Measurements from ENCODE around the gene FOXE3. TPM values are rescaled to one million over a fixed set of nuclear protein-coding genes. Genes with fewer than 3 reads are reported as not detected.
A peak's percentile ranks its signal among the peaks of the same experiment; 100 is the strongest.
"Not testable (repeated sequence)": the region's sequence is repeated elsewhere in the genome, so short reads cannot be mapped to it uniquely, and the experiment has no call there.

FOXE3 gene
- total RNA-seq, 2 donors from 2014 or later, result not detected

- DNase-seq (ENCODE audit: low spot score) (no peak), ATAC-seq (no peak)
- no peaks in the 10 kb centered on the region for H3K9me3 Mint-ChIP-seq
- no peak overlapping the region for H3K27ac Mint-ChIP-seq
- peaks cover 21 to 26% of the 10 kb centered on the region in 2 donors for H3K4me1 Mint-ChIP-seq (ENCODE audit: low read depth in 2 of 2)
- H3K27me3 Mint-ChIP-seq, result peaks cover 16 to 33% of the 10 kb centered on the region in 2 donors
- H3K4me3 Mint-ChIP-seq, result no peak overlapping the region
- H3K36me3 Mint-ChIP-seq, result no peaks in the 10 kb centered on the region
Measured at GRCh38 chr1:47442202-47442601, 26.1 kb downstream of the FOXE3 start.

GRCh38 chr1:47442842-47443529, 26.9 kb downstream of the FOXE3 start:
- H3K27ac Mint-ChIP-seq, result no peak overlapping the region
- H3K27me3 Mint-ChIP-seq, result peaks cover 24 to 37% of the 10 kb centered on the region in 2 donors
- H3K9me3 Mint-ChIP-seq, result no peaks in the 10 kb centered on the region
- DNase-seq (ENCODE audit: low spot score), result peak; percentile 2
- ATAC-seq, result no peak
- no peak overlapping the region for H3K4me3 Mint-ChIP-seq
- no peaks in the 10 kb centered on the region for H3K36me3 Mint-ChIP-seq
- H3K4me1 Mint-ChIP-seq (ENCODE audit: low read depth in 2 of 2), result peaks cover 21 to 26% of the 10 kb centered on the region in 2 donors

DNA sequence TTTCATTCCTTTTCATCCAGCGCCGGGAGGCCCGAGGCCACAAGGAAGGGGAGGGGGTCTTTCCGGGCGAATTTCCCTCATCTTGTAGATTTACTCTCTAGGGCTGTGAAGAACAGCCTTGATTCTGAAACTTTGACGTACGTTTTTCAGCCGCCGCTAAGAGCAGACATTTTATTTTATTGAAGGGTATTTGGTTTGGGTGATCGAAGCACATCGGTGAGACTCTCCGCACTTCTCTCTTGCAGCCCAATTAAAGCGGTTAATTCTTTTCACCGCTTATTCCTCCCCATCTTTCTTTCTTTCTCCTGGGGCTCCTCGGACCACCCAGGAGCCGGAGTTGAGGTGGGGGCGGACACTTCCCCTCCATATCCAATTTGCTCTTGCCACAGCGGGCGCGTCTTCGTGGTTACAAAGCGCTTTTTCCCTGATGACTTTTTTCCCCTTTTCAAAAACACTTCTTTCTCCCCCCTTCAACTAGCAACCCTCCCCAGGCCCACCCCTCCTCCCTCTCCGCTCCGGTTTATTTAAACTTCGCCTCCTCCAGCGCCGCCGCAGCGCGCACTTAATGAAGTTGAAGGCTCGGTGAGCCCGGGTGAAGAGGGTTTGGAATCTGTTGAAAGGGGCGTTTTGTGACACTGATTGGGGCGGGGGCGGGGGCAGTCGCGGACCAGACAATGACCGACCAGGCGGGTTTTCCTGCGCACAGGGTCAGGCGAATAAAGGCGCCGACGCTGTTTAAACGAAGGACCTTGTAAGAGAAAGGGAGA, 27.6 kb downstream of the FOXE3 start:
- peaks cover 21 to 26% of the 10 kb centered on the region in 2 donors for H3K4me1 Mint-ChIP-seq (ENCODE audit: low read depth in 2 of 2)
- no peak for ATAC-seq
- H3K36me3 Mint-ChIP-seq, result no peaks in the 10 kb centered on the region
- H3K4me3 Mint-ChIP-seq, result peak overlapping the region; percentile 76
- H3K27ac Mint-ChIP-seq, result no peak overlapping the region
- peaks cover 31 to 45% of the 10 kb centered on the region in 2 donors for H3K27me3 Mint-ChIP-seq
- DNase-seq (ENCODE audit: low spot score), result no peak
- H3K9me3 Mint-ChIP-seq, result no peaks in the 10 kb centered on the region

GRCh38 chr1:47444297-47444561, 28.1 kb downstream of the FOXE3 start:
- Mint-ChIP-seq H3K9me3 (no peaks in the 10 kb centered on the region), H3K36me3 (no peaks in the 10 kb centered on the region), H3K4me1 (ENCODE audit: low read depth in 2 of 2) (peaks cover 21 to 26% of the 10 kb centered on the region in 2 donors), H3K27ac (no peak overlapping the region), H3K27me3 (peaks cover 35 to 50% of the 10 kb centered on the region in 2 donors), H3K4me3 (peak overlapping the region; percentile 76)
- ATAC-seq, result no peak
- DNase-seq (ENCODE audit: low spot score), result no peak

DNA sequence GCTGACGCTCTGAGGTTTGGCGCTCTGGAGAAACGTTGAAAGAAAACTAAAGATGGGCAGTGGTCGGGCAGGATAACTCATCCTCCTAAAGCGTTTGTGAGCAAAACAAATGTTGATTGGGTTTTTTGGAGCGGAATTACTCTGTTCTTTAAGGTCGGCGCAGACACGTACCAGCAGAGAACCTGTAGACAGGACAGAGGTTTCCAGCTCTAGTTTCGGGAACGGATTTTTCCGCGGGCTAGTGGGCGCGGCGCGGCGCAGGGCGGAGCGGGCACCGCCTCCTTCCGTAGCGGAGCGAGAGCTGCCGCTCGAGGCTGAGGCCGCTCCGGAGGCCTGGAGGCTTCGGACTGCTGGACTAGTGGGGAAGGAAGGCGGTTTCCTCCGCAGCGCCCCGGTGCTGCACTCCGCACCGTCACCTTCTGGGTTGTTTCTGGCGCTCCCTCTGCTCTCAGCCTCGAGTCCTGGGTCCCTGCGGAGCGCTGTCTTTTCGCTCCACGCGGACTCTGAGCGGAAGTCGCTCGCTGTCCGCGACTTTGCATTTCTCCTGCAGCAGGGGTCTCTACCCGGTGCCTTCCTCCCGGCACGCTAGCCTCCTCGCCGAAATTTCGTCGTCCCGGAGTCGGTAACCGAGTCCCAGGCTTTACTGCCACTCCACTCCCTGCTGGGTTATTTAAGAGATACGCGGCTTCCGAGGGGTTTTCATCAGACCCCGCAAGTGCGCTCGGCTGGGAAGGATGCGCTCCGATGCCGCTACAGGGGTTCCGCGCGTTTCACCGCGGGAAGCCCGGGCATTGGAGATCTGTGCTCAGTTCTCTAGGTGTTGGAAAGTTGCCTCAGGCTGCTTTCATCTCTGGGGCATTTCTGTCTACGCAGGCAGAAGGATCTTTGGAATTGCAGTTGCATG, 28.7 kb downstream of the FOXE3 start:
- peak overlapping the region; percentile 76 for H3K4me3 Mint-ChIP-seq
- H3K9me3 Mint-ChIP-seq, result no peaks in the 10 kb centered on the region
- H3K27ac Mint-ChIP-seq, result no peak overlapping the region
- peaks cover 37 to 49% of the 10 kb centered on the region in 2 donors for H3K27me3 Mint-ChIP-seq
- ATAC-seq, result peak; percentile 63 to 77
- peak; percentile 69 for DNase-seq (ENCODE audit: low spot score)
- no peaks in the 10 kb centered on the region for H3K36me3 Mint-ChIP-seq
- peaks cover 21 to 26% of the 10 kb centered on the region in 2 donors for H3K4me1 Mint-ChIP-seq (ENCODE audit: low read depth in 2 of 2)

DNA sequence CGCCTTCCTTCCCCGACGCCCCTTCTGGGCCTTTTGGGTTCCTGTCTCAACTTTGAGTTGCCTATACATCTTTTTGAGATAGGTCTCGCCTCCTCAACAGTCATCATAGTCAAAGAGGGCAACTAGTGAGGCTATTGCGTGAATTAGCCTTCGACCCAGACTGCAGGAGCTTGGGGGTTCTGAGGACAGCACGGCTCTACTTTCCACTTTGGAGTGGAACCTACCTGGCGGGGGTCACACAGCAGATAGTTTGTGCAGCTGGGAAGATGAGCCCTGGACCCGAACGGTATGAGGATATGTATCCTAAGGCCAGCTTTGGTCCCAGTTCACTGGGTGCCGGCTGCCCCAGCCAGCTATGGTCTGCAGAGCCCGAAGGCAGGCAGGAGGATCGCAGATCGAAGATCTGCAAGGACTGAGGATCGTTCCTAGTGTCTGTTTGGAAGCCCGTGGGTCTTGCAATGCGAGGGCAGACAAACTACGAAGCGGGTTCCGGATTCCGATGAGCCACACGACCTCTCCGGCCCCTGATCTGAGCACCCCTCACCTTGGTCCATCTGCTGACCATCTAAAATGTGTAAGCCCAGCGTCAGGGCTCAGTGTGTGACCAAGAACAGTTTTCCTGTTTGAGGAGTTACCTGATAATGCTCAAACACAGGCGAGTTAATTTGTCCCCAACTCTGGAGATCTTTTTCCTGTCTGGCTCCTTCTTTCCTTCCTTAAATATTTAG, 29.9 kb downstream of the FOXE3 start:
- ATAC-seq, result no peak

DNA sequence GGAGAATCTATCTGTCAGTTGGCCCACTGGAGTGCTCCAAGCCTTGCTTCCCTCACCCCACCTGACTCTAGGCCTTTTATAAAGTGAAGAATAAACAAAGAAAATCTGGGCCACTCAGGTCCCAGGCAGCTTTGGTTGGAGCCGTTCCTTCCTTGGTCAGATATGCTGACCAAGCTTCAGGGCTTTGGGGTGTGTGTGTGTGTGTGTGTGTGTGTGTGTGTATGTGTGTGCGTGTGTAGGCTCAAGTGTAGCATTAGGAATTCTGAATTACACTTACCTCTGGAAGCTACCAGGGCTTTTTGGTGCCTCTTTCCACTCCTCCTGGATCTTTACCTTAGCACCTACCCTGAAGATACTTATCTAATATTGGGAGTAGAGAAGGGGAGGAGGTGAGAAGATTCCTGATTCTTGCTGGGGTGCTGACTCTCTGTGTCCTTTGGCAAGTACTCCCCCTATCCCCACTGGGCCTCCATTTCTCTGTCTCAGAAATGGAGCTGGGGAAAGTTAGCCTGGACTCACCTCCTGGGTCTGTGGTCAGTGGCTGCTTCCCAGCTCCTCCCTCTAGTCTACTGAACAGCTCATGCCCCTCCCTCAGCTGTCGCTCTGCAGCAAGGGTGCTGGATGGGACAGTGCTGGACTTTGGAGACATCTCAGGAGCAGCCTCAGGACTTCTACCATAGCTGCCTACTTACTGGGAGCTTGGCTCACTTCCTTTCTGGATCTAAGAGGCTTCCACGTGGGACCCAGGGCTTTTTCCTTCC, 32.6 kb downstream of the FOXE3 start:
- Mint-ChIP-seq H3K4me3 (no peak overlapping the region), H3K27me3 (peaks cover 72% of the 10 kb centered on the region in 2 donors), H3K36me3 (no peaks in the 10 kb centered on the region), H3K9me3 (no peaks in the 10 kb centered on the region), H3K27ac (no peak overlapping the region), H3K4me1 (ENCODE audit: low read depth in 2 of 2) (peaks cover 21 to 26% of the 10 kb centered on the region in 2 donors)
- DNase-seq (ENCODE audit: low spot score) (no peak), ATAC-seq (no peak)

More for the DNA sequence above, 29.9 kb downstream of the FOXE3 start:
- Mint-ChIP-seq H3K27me3 (peaks cover 49 to 57% of the 10 kb centered on the region in 2 donors), H3K4me3 (peak overlapping the region; percentile 76), H3K9me3 (no peaks in the 10 kb centered on the region), H3K36me3 (no peaks in the 10 kb centered on the region), H3K27ac (no peak overlapping the region), H3K4me1 (ENCODE audit: low read depth in 2 of 2) (peaks cover 21 to 26% of the 10 kb centered on the region in 2 donors)
- DNase-seq (ENCODE audit: low spot score), result no peak

DNA sequence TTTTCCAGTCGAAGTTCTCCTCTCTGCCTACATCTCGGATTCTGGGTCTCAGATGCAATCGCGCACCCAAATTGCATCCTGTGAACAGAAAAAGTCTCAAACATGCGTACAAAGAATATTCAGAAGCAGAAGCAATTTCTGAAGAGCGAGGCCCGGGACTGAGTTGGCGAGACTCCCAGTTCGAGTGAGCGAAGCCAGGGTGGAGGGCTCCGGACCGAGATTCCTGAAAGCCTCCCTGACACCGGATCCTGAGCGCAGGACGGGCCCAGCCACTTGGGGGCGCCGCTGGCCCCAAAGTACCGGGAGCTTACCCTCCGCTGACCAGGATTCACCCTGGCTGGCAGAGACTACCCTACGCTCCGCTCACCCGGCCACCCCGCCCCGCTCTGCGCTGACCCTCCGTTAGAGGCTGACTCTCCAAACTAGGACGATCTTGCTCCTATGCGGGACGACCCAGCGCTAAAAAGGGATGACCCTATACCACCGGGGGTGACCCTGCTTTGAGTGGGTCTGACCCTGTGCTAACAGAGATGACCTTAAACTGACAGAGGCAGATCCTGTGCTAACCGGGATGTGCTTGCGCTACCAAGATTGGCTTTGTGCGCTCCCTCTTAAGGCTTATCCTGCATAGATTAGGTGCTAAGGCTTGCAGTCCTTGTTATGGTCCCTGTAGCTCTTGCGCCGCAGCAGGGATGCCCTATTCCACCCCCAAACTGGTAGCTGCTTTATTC, 33.9 kb downstream of the FOXE3 start:
- Mint-ChIP-seq H3K4me1 (ENCODE audit: low read depth in 2 of 2) (peaks cover 11 to 17% of the 10 kb centered on the region in 2 donors), H3K9me3 (no peaks in the 10 kb centered on the region), H3K4me3 (no peak overlapping the region)

GRCh38 chr1:47450606-47451005, 34.5 kb downstream of the FOXE3 start:
- no peak overlapping the region for H3K27ac Mint-ChIP-seq
- peaks cover 63 to 79% of the 10 kb centered on the region in 2 donors for H3K27me3 Mint-ChIP-seq
- no peaks in the 10 kb centered on the region for H3K36me3 Mint-ChIP-seq
- no peaks in the 10 kb centered on the region for H3K9me3 Mint-ChIP-seq
- ATAC-seq (no peak), DNase-seq (ENCODE audit: low spot score) (no peak)
- H3K4me3 Mint-ChIP-seq, result no peak overlapping the region
- peaks cover 7 to 11% of the 10 kb centered on the region in 2 donors for H3K4me1 Mint-ChIP-seq (ENCODE audit: low read depth in 2 of 2)

More for the DNA sequence above, 33.9 kb downstream of the FOXE3 start:
- Mint-ChIP-seq H3K36me3 (no peaks in the 10 kb centered on the region), H3K27ac (no peak overlapping the region), H3K27me3 (peaks cover 62 to 73% of the 10 kb centered on the region in 2 donors)
- DNase-seq (ENCODE audit: low spot score) (no peak), ATAC-seq (no peak)

DNA sequence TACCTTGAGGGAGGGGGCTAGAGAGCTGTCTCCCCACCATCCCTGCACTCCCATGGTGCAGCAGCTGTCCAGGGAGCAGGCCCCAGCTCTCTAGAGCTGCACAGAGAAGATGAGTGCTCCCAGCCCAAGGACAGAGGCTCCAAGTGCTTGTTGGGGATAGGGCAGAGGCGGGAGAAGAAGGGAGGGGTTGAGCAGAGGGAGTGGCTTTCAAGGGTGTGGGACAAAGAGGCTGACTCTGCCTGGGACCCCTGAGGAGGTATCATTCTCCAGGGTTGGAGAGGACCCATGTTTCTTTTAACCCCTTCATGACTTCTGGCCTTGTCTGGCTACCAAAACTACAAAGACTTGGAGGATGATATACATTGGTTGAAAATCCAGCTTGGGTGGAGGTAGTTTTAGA, 36.3 kb downstream of the FOXE3 start:
- no peak overlapping the region for H3K27ac Mint-ChIP-seq
- no peak overlapping the region for H3K4me3 Mint-ChIP-seq
- no peaks in the 10 kb centered on the region for H3K4me1 Mint-ChIP-seq (ENCODE audit: low read depth in 2 of 2)
- ATAC-seq, result no peak
- H3K27me3 Mint-ChIP-seq, result peaks cover 48 to 66% of the 10 kb centered on the region in 2 donors
- H3K36me3 Mint-ChIP-seq, result no peaks in the 10 kb centered on the region
- no peak for DNase-seq (ENCODE audit: low spot score)
- no peaks in the 10 kb centered on the region for H3K9me3 Mint-ChIP-seq

DNA sequence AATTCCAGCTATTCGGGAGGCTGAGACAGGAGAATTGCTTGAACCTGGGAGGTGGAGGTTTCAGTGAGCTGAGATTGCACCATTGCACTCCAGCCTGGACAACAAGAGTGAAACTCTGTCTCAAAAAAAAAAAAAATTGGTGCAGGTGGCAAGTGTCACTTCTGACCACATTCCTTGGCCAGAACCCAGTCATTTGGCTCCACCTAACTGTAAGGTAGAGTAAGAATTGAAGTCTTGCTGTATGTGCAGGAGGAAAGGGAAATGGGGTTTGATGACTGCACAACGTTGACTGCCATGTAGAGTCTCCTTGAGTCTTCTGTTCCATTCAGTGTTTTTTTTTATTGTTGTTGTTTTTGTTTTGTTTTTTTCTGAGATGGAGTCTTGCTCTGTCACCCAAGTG, 37.8 kb downstream of the FOXE3 start:
- peaks cover 44 to 66% of the 10 kb centered on the region in 2 donors for H3K27me3 Mint-ChIP-seq

DNA sequence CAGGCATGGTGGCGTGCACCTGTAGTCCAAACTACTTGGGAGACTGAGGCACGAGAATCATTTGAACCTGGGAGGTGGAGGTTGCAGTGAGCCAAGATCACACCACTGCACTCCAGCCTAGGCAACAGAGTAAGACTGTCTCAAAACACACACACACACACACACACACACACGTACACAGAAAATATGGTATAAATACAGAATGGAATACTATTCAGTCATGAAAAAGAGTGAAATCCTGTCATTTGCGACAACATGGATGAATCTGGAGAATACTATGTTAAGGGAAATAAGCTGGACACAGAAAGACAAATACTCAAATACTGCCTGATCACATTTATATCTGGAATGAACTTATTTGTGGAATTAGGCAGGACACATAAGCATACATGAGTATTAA, 40.2 kb downstream of the FOXE3 start:
- no peak for DNase-seq (ENCODE audit: low spot score)
- H3K27ac Mint-ChIP-seq, result no peak overlapping the region
- H3K36me3 Mint-ChIP-seq, result no peaks in the 10 kb centered on the region
- H3K27me3 Mint-ChIP-seq, result peaks cover 34 to 60% of the 10 kb centered on the region in 2 donors
- H3K9me3 Mint-ChIP-seq, result no peaks in the 10 kb centered on the region
- H3K4me1 Mint-ChIP-seq (ENCODE audit: low read depth in 2 of 2), result no peaks in the 10 kb centered on the region
- ATAC-seq, result no peak
- no peak overlapping the region for H3K4me3 Mint-ChIP-seq

More for the DNA sequence above, 37.8 kb downstream of the FOXE3 start:
- not testable (repeated sequence) for H3K4me1 Mint-ChIP-seq (ENCODE audit: low read depth in 2 of 2); H3K4me3 Mint-ChIP-seq; H3K27ac Mint-ChIP-seq; H3K36me3 Mint-ChIP-seq; H3K9me3 Mint-ChIP-seq; ATAC-seq
- peak; percentile 31 for DNase-seq (ENCODE audit: low spot score)

All from natural killer cell treated with Interleukin-12 subunit alpha and Interleukin-12 subunit beta and Interleukin-15 and Interleukin-18, amount 100 ng/mL, for 72 hours (primary cell).